IMR-90 (cell line): ENCODE data around the gene MOCOS.

ENCODE experiments used
- MAFK ChIP-seq: IDR thresholded peaks from 2 replicates; pipeline ENCODE4 v1.6.1; 2012; ENCODE audit warnings: low read depth, low read length, improper control_type of control experiment
- MXI1 ChIP-seq: IDR thresholded peaks from 2 replicates; pipeline ENCODE4 v1.6.1; 2012; ENCODE audit warnings: low read depth, mild to moderate bottlenecking, low read length, moderate library complexity, borderline replicate concordance
- POLR2A ChIP-seq: IDR thresholded peaks from 2 replicates; pipeline ENCODE4 v1.6.1; 2012; ENCODE audit warnings: mild to moderate bottlenecking, low read depth, low read length
- SMC3 ChIP-seq: fragments of 150-350 bp; IDR thresholded peaks from 2 replicates; pipeline ENCODE4 v1.6.1; 2016; ENCODE audit warnings: low read depth, mild to moderate bottlenecking, antibody characterized with exemption, low read length, moderate library complexity
- TF ChIP-seq, protein P1 (sequence below): conservative IDR thresholded peaks from 2 replicates; pipeline ENCODE4 v1.5.1; 2012; ENCODE audit warnings: mild to moderate bottlenecking, low read depth, low read length, improper control_type of control experiment
- TF ChIP-seq, protein P2 (sequence below): fragments of 150-350 bp; IDR thresholded peaks from 2 replicates; pipeline ENCODE4 v1.6.1; 2017; ENCODE audit warnings: mild to moderate bottlenecking, antibody characterized with exemption, low read length, low read depth
- TF ChIP-seq, protein P3 (sequence below): fragments of 150-350 bp; IDR thresholded peaks from 2 replicates; pipeline ENCODE4 v1.6.1; 2016; ENCODE audit warnings: low read depth, mild to moderate bottlenecking, low read length, moderate library complexity, borderline replicate concordance

DNA sequence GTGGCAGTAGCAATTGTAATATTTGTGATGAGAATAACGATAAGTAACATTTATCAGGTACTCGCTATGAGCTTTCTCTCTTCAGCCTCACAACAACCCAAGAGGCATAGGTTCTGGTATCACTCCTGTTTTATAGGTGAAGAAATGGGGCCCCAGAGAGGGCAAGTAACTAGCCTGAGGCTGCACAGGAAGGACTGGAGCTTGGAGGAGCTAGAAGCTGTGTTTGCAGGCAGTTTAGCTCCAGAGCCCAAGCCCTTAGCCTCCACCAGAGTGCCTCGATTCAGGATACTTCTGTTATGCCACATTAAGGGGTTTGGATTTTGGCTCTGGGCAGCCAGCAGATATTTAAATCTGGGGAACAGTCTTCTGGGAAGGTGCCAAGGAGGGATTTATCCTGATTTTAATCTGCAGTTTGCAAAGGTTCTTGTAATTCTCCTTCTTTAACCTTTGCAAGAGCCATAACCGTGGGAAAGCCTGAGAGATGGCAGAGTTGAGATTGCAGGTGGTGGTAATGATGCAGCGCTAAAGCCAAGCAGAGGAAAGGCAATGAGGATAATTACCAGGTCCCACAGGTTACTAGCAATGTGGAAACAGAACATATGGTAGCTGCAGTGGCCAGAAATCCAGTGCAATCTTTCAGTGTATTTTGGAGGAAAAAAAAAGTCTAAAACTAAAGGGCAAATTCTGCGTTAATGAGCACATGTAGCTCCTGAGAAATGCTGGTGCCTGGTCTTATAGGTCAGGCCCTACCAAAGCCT lies 9.1 kb downstream of the MOCOS start:
- TF ChIP-seq, protein P1, sequence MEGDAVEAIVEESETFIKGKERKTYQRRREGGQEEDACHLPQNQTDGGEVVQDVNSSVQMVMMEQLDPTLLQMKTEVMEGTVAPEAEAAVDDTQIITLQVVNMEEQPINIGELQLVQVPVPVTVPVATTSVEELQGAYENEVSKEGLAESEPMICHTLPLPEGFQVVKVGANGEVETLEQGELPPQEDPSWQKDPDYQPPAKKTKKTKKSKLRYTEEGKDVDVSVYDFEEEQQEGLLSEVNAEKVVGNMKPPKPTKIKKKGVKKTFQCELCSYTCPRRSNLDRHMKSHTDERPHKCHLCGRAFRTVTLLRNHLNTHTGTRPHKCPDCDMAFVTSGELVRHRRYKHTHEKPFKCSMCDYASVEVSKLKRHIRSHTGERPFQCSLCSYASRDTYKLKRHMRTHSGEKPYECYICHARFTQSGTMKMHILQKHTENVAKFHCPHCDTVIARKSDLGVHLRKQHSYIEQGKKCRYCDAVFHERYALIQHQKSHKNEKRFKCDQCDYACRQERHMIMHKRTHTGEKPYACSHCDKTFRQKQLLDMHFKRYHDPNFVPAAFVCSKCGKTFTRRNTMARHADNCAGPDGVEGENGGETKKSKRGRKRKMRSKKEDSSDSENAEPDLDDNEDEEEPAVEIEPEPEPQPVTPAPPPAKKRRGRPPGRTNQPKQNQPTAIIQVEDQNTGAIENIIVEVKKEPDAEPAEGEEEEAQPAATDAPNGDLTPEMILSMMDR = no peak
- TF ChIP-seq MXI1 (no peak), MAFK (no peak), POLR2A (no peak), SMC3 (no peak)
- TF ChIP-seq, protein P2, sequence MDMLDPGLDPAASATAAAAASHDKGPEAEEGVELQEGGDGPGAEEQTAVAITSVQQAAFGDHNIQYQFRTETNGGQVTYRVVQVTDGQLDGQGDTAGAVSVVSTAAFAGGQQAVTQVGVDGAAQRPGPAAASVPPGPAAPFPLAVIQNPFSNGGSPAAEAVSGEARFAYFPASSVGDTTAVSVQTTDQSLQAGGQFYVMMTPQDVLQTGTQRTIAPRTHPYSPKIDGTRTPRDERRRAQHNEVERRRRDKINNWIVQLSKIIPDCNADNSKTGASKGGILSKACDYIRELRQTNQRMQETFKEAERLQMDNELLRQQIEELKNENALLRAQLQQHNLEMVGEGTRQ = no peak
- TF ChIP-seq, protein P3, sequence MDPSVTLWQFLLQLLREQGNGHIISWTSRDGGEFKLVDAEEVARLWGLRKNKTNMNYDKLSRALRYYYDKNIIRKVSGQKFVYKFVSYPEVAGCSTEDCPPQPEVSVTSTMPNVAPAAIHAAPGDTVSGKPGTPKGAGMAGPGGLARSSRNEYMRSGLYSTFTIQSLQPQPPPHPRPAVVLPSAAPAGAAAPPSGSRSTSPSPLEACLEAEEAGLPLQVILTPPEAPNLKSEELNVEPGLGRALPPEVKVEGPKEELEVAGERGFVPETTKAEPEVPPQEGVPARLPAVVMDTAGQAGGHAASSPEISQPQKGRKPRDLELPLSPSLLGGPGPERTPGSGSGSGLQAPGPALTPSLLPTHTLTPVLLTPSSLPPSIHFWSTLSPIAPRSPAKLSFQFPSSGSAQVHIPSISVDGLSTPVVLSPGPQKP = no peak
